MM.1S (cell line): ENCODE data around the gene ZC3H4.

ENCODE experiments used
- DNase-seq: peaks from one replicate; pipeline ENCODE4 v3.0.0-alpha.2; 2015
- H2AFZ ChIP-seq: fragments of 300-600 bp; sonication (generic); 2 replicates; pipeline ENCODE4 v1.6.0; 2016; ENCODE audit warnings: antibody characterized with exemption, low read length
- H3F3A ChIP-seq: fragments of 300-600 bp; sonication (generic); 2 replicates; pipeline ENCODE4 v1.6.1; 2016; ENCODE audit warnings: mild to moderate bottlenecking, antibody characterized with exemption, low read length, moderate library complexity, mixed read lengths; ENCODE audit not compliant: insufficient read depth
- H3K27ac ChIP-seq: fragments of 300-600 bp; sonication (generic); 2 replicates; pipeline ENCODE4 v1.5.1; 2016; ENCODE audit warnings: mild to moderate bottlenecking, low read length
- H3K27me3 ChIP-seq: fragments of 300-600 bp; sonication (generic); replicated peaks from 2 replicates; pipeline ENCODE4 v1.6.0; 2016; ENCODE audit warnings: low read length; ENCODE audit not compliant: insufficient read depth
- H3K36me3 ChIP-seq: fragments of 300-600 bp; sonication (generic); replicated peaks from 2 replicates; pipeline ENCODE4 v1.6.1; 2016; ENCODE audit warnings: mild to moderate bottlenecking, low read length, mixed read lengths; ENCODE audit not compliant: insufficient read depth
- H3K4me1 ChIP-seq: fragments of 300-600 bp; sonication (generic); 2 replicates; pipeline ENCODE4 v1.6.1; 2016; ENCODE audit warnings: low read length, mixed read lengths
- H3K4me2 ChIP-seq: fragments of 300-600 bp; sonication (generic); 2 replicates; pipeline ENCODE4 v1.6.0; 2016; ENCODE audit warnings: low read depth, low read length
- H3K4me3 ChIP-seq: fragments of 300-600 bp; sonication (generic); 2 replicates; pipeline ENCODE4 v1.5.1; 2016; ENCODE audit warnings: low read length, mixed read lengths
- H3K79me2 ChIP-seq: fragments of 300-600 bp; sonication (generic); 2 replicates; pipeline ENCODE4 v1.6.1; 2016; ENCODE audit warnings: mixed run types, low read length, mixed read lengths
- H3K9ac ChIP-seq: fragments of 300-600 bp; sonication (generic); 2 replicates; pipeline ENCODE4 v1.6.1; 2016; ENCODE audit warnings: low read length, mixed read lengths
- H3K9me2 ChIP-seq: fragments of 300-600 bp; sonication (generic); replicated peaks from 2 replicates; pipeline ENCODE4 v1.6.1; 2016; ENCODE audit warnings: mild to moderate bottlenecking, low read length, mixed read lengths; ENCODE audit not compliant: insufficient read depth
- H3K9me3 ChIP-seq: fragments of 300-600 bp; sonication (generic); replicated peaks from 2 replicates; pipeline ENCODE4 v1.6.1; 2016; ENCODE audit warnings: mild to moderate bottlenecking, low read length, mixed read lengths; ENCODE audit not compliant: insufficient read depth
- H4K20me1 ChIP-seq: fragments of 300-600 bp; sonication (generic); 2 replicates; pipeline ENCODE4 v1.6.1; 2016; ENCODE audit warnings: mild to moderate bottlenecking, low read length, moderate library complexity, mixed read lengths; ENCODE audit not compliant: insufficient read depth
- CTCF ChIP-seq: fragments of 300-600 bp; sonication (generic); IDR thresholded peaks from 2 replicates; pipeline ENCODE4 v1.5.1; 2016; ENCODE audit warnings: antibody characterized with exemption, low read length, mixed read lengths
- EZH2 ChIP-seq: fragments of 300-600 bp; sonication (generic); optimal IDR thresholded peaks from 2 replicates; pipeline ENCODE3; 2017; ENCODE audit warnings: low read depth, mild to moderate bottlenecking, antibody characterized with exemption, low read length, mixed read lengths
- EZH2phosphoT487 ChIP-seq: fragments of 300-600 bp; sonication (generic); IDR thresholded peaks from 2 replicates; pipeline ENCODE4 v1.6.1; 2018; ENCODE audit warnings: antibody characterized with exemption, low read length

The ZC3H4 gene

GRCh38 chr19:47049307-47049700 lies 64.3 kb downstream of the ZC3H4 start:
- no peaks in the 10 kb centered on the region for H4K20me1 ChIP-seq
- peak overlapping the region; percentile 40; the same call in 1 of the 2 replicates for H3K4me2 ChIP-seq
- H3K9me3 ChIP-seq: no peaks in the 10 kb centered on the region
- no peak overlapping the region for H3K27ac ChIP-seq
- H3K9ac ChIP-seq: no peak overlapping the region
- 0 out of 2 replicates have a peak, but pooled peaks cover 6% of the 10 kb centered on the region for H3K79me2 ChIP-seq
- no peaks in the 10 kb centered on the region for H3K9me2 ChIP-seq
- H2AFZ ChIP-seq: peak overlapping the region; percentile 35; the same call in 1 of the 2 replicates
- H3K4me3 ChIP-seq: peak overlapping the region; percentile 15
- no peaks in the 10 kb centered on the region for H3K36me3 ChIP-seq
- DNase-seq: no peak
- no peaks in the 10 kb centered on the region for H3F3A ChIP-seq
- no peaks in the 10 kb centered on the region for H3K27me3 ChIP-seq
- TF ChIP-seq CTCF (no peak), EZH2 (no peak), EZH2phosphoT487 (no peak)
- H3K4me1 ChIP-seq: no peaks in the 10 kb centered on the region

- Histone ChIP-seq H4K20me1 (no peaks in the 10 kb centered on the region), H3K4me1 (no peaks in the 10 kb centered on the region), H3K9ac (peak overlapping the region; percentile 60; the same call in 1 of the 2 replicates), H3K9me3 (no peaks in the 10 kb centered on the region), H2AFZ (peak overlapping the region; percentile 100), H3F3A (no peaks in the 10 kb centered on the region), H3K36me3 (no peaks in the 10 kb centered on the region), H3K79me2 (0 out of 2 replicates have a peak, but pooled peaks cover 6% of the 10 kb centered on the region), H3K9me2 (no peaks in the 10 kb centered on the region), H3K4me3 (peak overlapping the region; percentile 93), H3K27ac (no peak overlapping the region), H3K4me2 (peak overlapping the region; percentile 89), H3K27me3 (no peaks in the 10 kb centered on the region)
- no peak for TF ChIP-seq CTCF
- TF ChIP-seq EZH2: no peak
- no peak for TF ChIP-seq EZH2phosphoT487
- peak; percentile 71 for DNase-seq
Measured at GRCh38 chr19:47047763-47048405, 65.7 kb downstream of the ZC3H4 start.

GRCh38 chr19:47047272-47047762 lies 66.3 kb downstream of the ZC3H4 start:
- Histone ChIP-seq H3K27me3 (no peaks in the 10 kb centered on the region), H4K20me1 (no peaks in the 10 kb centered on the region), H3K4me1 (no peaks in the 10 kb centered on the region), H3K9me3 (no peaks in the 10 kb centered on the region), H2AFZ (no peak overlapping the region), H3K4me3 (0 out of 2 replicates have a peak overlapping the region, but pooled peaks have one; percentile 93), H3K9me2 (no peaks in the 10 kb centered on the region), H3F3A (no peaks in the 10 kb centered on the region), H3K27ac (no peak overlapping the region), H3K9ac (no peak overlapping the region), H3K4me2 (no peak overlapping the region; the same call in 1 of the 2 replicates), H3K79me2 (0 out of 2 replicates have a peak, but pooled peaks cover 6% of the 10 kb centered on the region), H3K36me3 (no peaks in the 10 kb centered on the region)
- DNase-seq: no peak
- TF ChIP-seq EZH2phosphoT487 (no peak), CTCF (no peak), EZH2 (no peak)
